ENCODE data around the gene CFAP97D2.

Gene CFAP97D2

GRCh38 chr13:114134111-114134943 is 44.7 kb upstream of the CFAP97D2 start:
- Histone ChIP-seq H3K9me3 (ENCODE audit: control insufficient read depth, insufficient read depth, low read length) (no peaks in the 10 kb centered on the region), H3K4me3 (ENCODE audit: low read length) (no peak overlapping the region), H4K20me1 (ENCODE audit: control insufficient read depth, insufficient read depth, low read depth, low read length) (peaks cover 10% of the 10 kb centered on the region), H3K27me3 (ENCODE audit: control insufficient read depth, low read length) (peaks cover 42% of the 10 kb centered on the region), H3K4me1 (ENCODE audit: control insufficient read depth, low read length) (peaks cover 41% of the 10 kb centered on the region), H3K27ac (ENCODE audit: low read depth, low read length) (no peak overlapping the region), H3F3A (ENCODE audit: control insufficient read depth, insufficient read depth) (peaks cover 13% of the 10 kb centered on the region), H3K36me3 (ENCODE audit: control insufficient read depth, low read length) (no peaks in the 10 kb centered on the region), H3K79me2 (ENCODE audit: control insufficient read depth, low read length) (no peaks in the 10 kb centered on the region), H3K4me2 (ENCODE audit: low read length) (peak overlapping the region; percentile 45), H3K9me2 (replicated peaks; ENCODE audit: control insufficient read depth, low read length) (no peaks in the 10 kb centered on the region)
- TF ChIP-seq CTCF (IDR thresholded peaks at IDR 0.05; ENCODE audit: low read depth, low read length, poor library complexity, severe bottlenecking) (no peak), EZH2phosphoT487 (IDR thresholded peaks at IDR 0.05; ENCODE audit: borderline replicate concordance, low read length) (no peak)

- H3K9me3 ChIP-seq (ENCODE audit: control insufficient read depth, insufficient read depth, low read length): no peaks in the 10 kb centered on the region
- H3K36me3 ChIP-seq (ENCODE audit: control insufficient read depth, low read length): no peaks in the 10 kb centered on the region
- no peaks in the 10 kb centered on the region for H3K79me2 ChIP-seq (ENCODE audit: control insufficient read depth, low read length)
- H3K4me1 ChIP-seq (ENCODE audit: control insufficient read depth, low read length): peaks cover 34% of the 10 kb centered on the region
- peaks cover 40% of the 10 kb centered on the region for H3K27me3 ChIP-seq (ENCODE audit: control insufficient read depth, low read length)
- no peak overlapping the region for H3K27ac ChIP-seq (ENCODE audit: low read depth, low read length)
- H3K9me2 ChIP-seq (replicated peaks; ENCODE audit: control insufficient read depth, low read length): no peaks in the 10 kb centered on the region
- no peak overlapping the region for H3K4me3 ChIP-seq (ENCODE audit: low read length)
- no peak for TF ChIP-seq EZH2phosphoT487 (IDR thresholded peaks at IDR 0.05; ENCODE audit: borderline replicate concordance, low read length)
- TF ChIP-seq CTCF (IDR thresholded peaks at IDR 0.05; ENCODE audit: low read depth, low read length, poor library complexity, severe bottlenecking): no peak
- H3F3A ChIP-seq (ENCODE audit: control insufficient read depth, insufficient read depth): 0 out of 2 replicates have a peak, but pooled peaks cover 7% of the 10 kb centered on the region
- no peak overlapping the region for H3K4me2 ChIP-seq (ENCODE audit: low read length)
- H4K20me1 ChIP-seq (ENCODE audit: control insufficient read depth, insufficient read depth, low read depth, low read length): peaks cover 6% of the 10 kb centered on the region
Observed at GRCh38 chr13:114134944-114135610, 44.0 kb upstream of the CFAP97D2 start.

- Histone ChIP-seq H3K36me3 (ENCODE audit: control insufficient read depth, low read length) (no peaks in the 10 kb centered on the region), H3K4me1 (ENCODE audit: control insufficient read depth, low read length) (peaks cover 34% of the 10 kb centered on the region), H3K4me3 (ENCODE audit: low read length) (no peak overlapping the region), H3K27me3 (ENCODE audit: control insufficient read depth, low read length) (peaks cover 40% of the 10 kb centered on the region), H4K20me1 (ENCODE audit: control insufficient read depth, insufficient read depth, low read depth, low read length) (peaks cover 3% of the 10 kb centered on the region; the same call in 1 of the 2 replicates), H3K9me2 (replicated peaks; ENCODE audit: control insufficient read depth, low read length) (no peaks in the 10 kb centered on the region), H3K79me2 (ENCODE audit: control insufficient read depth, low read length) (no peaks in the 10 kb centered on the region), H3K4me2 (ENCODE audit: low read length) (no peak overlapping the region), H3K27ac (ENCODE audit: low read depth, low read length) (no peak overlapping the region), H3K9me3 (ENCODE audit: control insufficient read depth, insufficient read depth, low read length) (no peaks in the 10 kb centered on the region), H3F3A (ENCODE audit: control insufficient read depth, insufficient read depth) (peaks cover 11% of the 10 kb centered on the region; the same call in 1 of the 2 replicates)
- no peak for TF ChIP-seq CTCF (IDR thresholded peaks at IDR 0.05; ENCODE audit: low read depth, low read length, poor library complexity, severe bottlenecking)
- TF ChIP-seq EZH2phosphoT487 (IDR thresholded peaks at IDR 0.05; ENCODE audit: borderline replicate concordance, low read length): no peak
Observed at GRCh38 chr13:114135731-114136171, 43.3 kb upstream of the CFAP97D2 start.

All from DOHH2 (cell line).